GM18498 (cell line): ENCODE results near the gene PRDM5.

Source experiments
- ATAC-seq: cut with Tn5 transposase; IDR thresholded peaks from one replicate; pipeline ENCODE4 v1.9.1; 2021; ENCODE audit warnings: mild to moderate bottlenecking, moderate library complexity; ENCODE audit not compliant: unreplicated experiment

Gene PRDM5

GRCh38 chr4:120858776-120859175 is 63.8 kb downstream of the PRDM5 start:
- no peak for ATAC-seq

- no peak for ATAC-seq
Measured at GRCh38 chr4:120857312-120857711, 65.2 kb downstream of the PRDM5 start.

- ATAC-seq = no peak
Measured at GRCh38 chr4:120856294-120856693, 66.2 kb downstream of the PRDM5 start.

- peak; percentile 95 for ATAC-seq
Measured at GRCh38 chr4:120855307-120856001, 67.1 kb downstream of the PRDM5 start.

GRCh38 chr4:120853161-120853935 is 69.2 kb downstream of the PRDM5 start:
- ATAC-seq = no peak

GRCh38 chr4:120850018-120850599 is 72.4 kb downstream of the PRDM5 start:
- no peak for ATAC-seq

GRCh38 chr4:120847019-120847582 is 75.4 kb downstream of the PRDM5 start:
- ATAC-seq = no peak

GRCh38 chr4:120844528-120844921 is 78.0 kb downstream of the PRDM5 start:
- ATAC-seq = peak; percentile 91

- ATAC-seq = no peak
Measured at GRCh38 chr4:120843849-120844527, 78.5 kb downstream of the PRDM5 start.

GRCh38 chr4:120842031-120842430 is 80.5 kb downstream of the PRDM5 start:
- no peak for ATAC-seq

- ATAC-seq = no peak
Measured at GRCh38 chr4:120841580-120841979, 80.9 kb downstream of the PRDM5 start.

- ATAC-seq = no peak
Measured at GRCh38 chr4:120839974-120840751, 82.4 kb downstream of the PRDM5 start.

GRCh38 chr4:120839334-120839973 is 83.1 kb downstream of the PRDM5 start:
- ATAC-seq = no peak

- ATAC-seq = no peak
Measured at GRCh38 chr4:120838784-120839183, 83.7 kb downstream of the PRDM5 start.

- ATAC-seq = no peak
Measured at GRCh38 chr4:120837656-120838055, 84.9 kb downstream of the PRDM5 start.

GRCh38 chr4:120835342-120835741 is 87.2 kb downstream of the PRDM5 start:
- ATAC-seq = no peak

- ATAC-seq = no peak
Measured at GRCh38 chr4:120830204-120830603, 92.3 kb downstream of the PRDM5 start.

- ATAC-seq = no peak
Measured at GRCh38 chr4:120829113-120829831, 93.3 kb downstream of the PRDM5 start.

GRCh38 chr4:120826853-120827252 is 95.7 kb downstream of the PRDM5 start:
- no peak for ATAC-seq
